GM19468 (cell line): ENCODE results near the gene UNC93B1.

Experiments
- ATAC-seq: cut with Tn5 transposase; IDR thresholded peaks from one replicate; pipeline ENCODE4 v1.9.1; 2021; ENCODE audit warnings: mild to moderate bottlenecking, moderate library complexity, moderate number of reproducible peaks; ENCODE audit not compliant: unreplicated experiment; ENCODE audit errors: extremely low read depth

UNC93B1 gene

GRCh38 chr11:68040957-68041591, 37.2 kb upstream of the UNC93B1 start:
- ATAC-seq: no peak

GRCh38 chr11:68040101-68040956, 36.4 kb upstream of the UNC93B1 start:
- ATAC-seq: peak; percentile 27

- no peak for ATAC-seq
These were observed 35.7 kb upstream of the UNC93B1 start for GRCh38 chr11:68039526-68040086.

GRCh38 chr11:68038718-68039525, 35.0 kb upstream of the UNC93B1 start, which contains the start of gene TCIRG1:
TSS of gene TCIRG1 (plus strand) at chr11:68039025. CDS start at chr11:68041272, 2,247 bp downstream.
- no peak for ATAC-seq

- no peak for ATAC-seq
These were observed 34.4 kb upstream of the UNC93B1 start for GRCh38 chr11:68038226-68038717.

GRCh38 chr11:68037411-68038225, 33.7 kb upstream of the UNC93B1 start:
- ATAC-seq: no peak

- ATAC-seq: no peak
These were observed 32.9 kb upstream of the UNC93B1 start for GRCh38 chr11:68036717-68037239.

GRCh38 chr11:68036141-68036716, 32.3 kb upstream of the UNC93B1 start:
- no peak for ATAC-seq

GRCh38 chr11:68035266-68035876, 31.5 kb upstream of the UNC93B1 start:
- no peak for ATAC-seq

GRCh38 chr11:68033708-68034045, 29.8 kb upstream of the UNC93B1 start:
- no peak for ATAC-seq

- no peak for ATAC-seq
These were observed 29.3 kb upstream of the UNC93B1 start for GRCh38 chr11:68032997-68033707.

- no peak for ATAC-seq
These were observed 28.1 kb upstream of the UNC93B1 start for GRCh38 chr11:68032003-68032402.

GRCh38 chr11:68031144-68031464, 27.2 kb upstream of the UNC93B1 start:
- ATAC-seq: no peak

GRCh38 chr11:68030318-68031143, 26.6 kb upstream of the UNC93B1 start, which contains the start of gene NDUFS8:
TSS of gene NDUFS8 (plus strand) at chr11:68030681. CDS start at chr11:68032152, 1,471 bp downstream.
- peak; percentile 89 for ATAC-seq

GRCh38 chr11:68028802-68029545, 25.1 kb upstream of the UNC93B1 start:
- ATAC-seq: no peak

- no peak for ATAC-seq
These were observed 23.8 kb upstream of the UNC93B1 start for GRCh38 chr11:68027667-68028066.
